Gastrocnemius medialis (tissue), 4 donors: ENCODE data around the gene TAS2R43. TPM values are rescaled to one million over a fixed set of nuclear protein-coding genes. Genes with fewer than 3 reads are reported as not detected.
"Not testable (repeated sequence)": the region's sequence is repeated elsewhere in the genome, so short reads cannot be mapped to it uniquely, and the experiment has no call there.

Experiments used
- ATAC-seq, 2 donors: fragments of 150-250 bp; one replicate each; pipeline ENCODE4 v1.9.1; 2016
- DNase-seq, 2 donors: peaks; one replicate each; pipeline ENCODE4 v3.0.0-alpha.2; 2019
- H3K27ac ChIP-seq, 4 donors: fragments of 200-600 bp; sonication (generic); 1 replicate in 1 of 4; 2 replicates in 3 of 4; pipeline ENCODE4 v1.5.1; 2016 to 2018; ENCODE audit warnings: mild to moderate bottlenecking in 2 of 4, moderate library complexity in 1 of 4
- H3K27me3 ChIP-seq, 3 donors: fragments of 200-600 bp; sonication (generic) in 2 of 3; 1 replicate in 1 of 3; 2 replicates in 2 of 3; pipeline versions ENCODE4 v1.5.1 to v1.6.0; 2016 to 2019; ENCODE audit warnings: mild to moderate bottlenecking in 1 of 3, moderate library complexity in 1 of 3
- H3K36me3 ChIP-seq, 2 donors: fragments of 200-600 bp; sonication (generic) in 1 of 2; one replicate each; pipeline ENCODE4 v1.5.1; 2017 to 2018
- H3K4me1 ChIP-seq, 2 donors: fragments of 200-600 bp; sonication (generic) in 1 of 2; one replicate each; pipeline ENCODE4 v1.5.1; 2016 to 2017; ENCODE audit warnings: mild to moderate bottlenecking in 2 of 2
- H3K4me3 ChIP-seq, 4 donors: fragments of 200-600 bp; sonication (generic) in 3 of 4; 1 replicate in 1 of 4; 2 replicates in 3 of 4; pipeline ENCODE4 v1.5.1; 2016 to 2019; ENCODE audit warnings: mild to moderate bottlenecking in 2 of 4
- H3K9me3 ChIP-seq, 3 donors: fragments of 200-600 bp; sonication (generic) in 2 of 3; 1 replicate in 1 of 3; 2 replicates in 2 of 3; pipeline ENCODE4 v1.5.1; 2016 to 2019
- CTCF ChIP-seq, 5 experiments: fragments of 450-650 bp in 3 of 5; fragments of 200-600 bp in 2 of 5; sonication (generic) in 2 of 5; IDR thresholded peaks in 4 of 5; conservative IDR thresholded peaks in 1 of 5; 1 replicate in 4 of 5; 2 replicates in 1 of 5; pipeline ENCODE4 v1.5.1; 2016 to 2019; ENCODE audit warnings: antibody characterized with exemption in 5 of 5, mild to moderate bottlenecking in 3 of 5, moderate library complexity in 3 of 5
- POLR2A ChIP-seq, 2 donors: fragments of 450-650 bp; IDR thresholded peaks; one replicate each; pipeline ENCODE4 v1.6.1; 2017; ENCODE audit warnings: antibody characterized with exemption in 2 of 2, mild to moderate bottlenecking in 2 of 2, moderate library complexity in 2 of 2
- in situ Hi-C, 4 donors: fragments of 200-750 bp; cut with MboI; loops; one replicate each; pipeline versions ENCODE4 v1.15.0 to v1.8.0; 2017; ENCODE audit warnings: low sequenced_read_pairs in 4 of 4
- intact Hi-C: fragments of 100-400 bp; cut with DNase I; formaldehyde crosslinking; loops from one replicate; pipeline ENCODE4 v1.15.1; 2023; ENCODE audit warnings: low total_unique reads
- total RNA-seq, 4 donors: library from RNA; depleted of rRNA; stranded (reverse); fragments of >200 nt; gene quantifications; one replicate each; pipeline versions ENCODE4 v1.1.0 to v1.2.3, GENCODE V29; 2016

Gene TAS2R43
- total RNA-seq, 4 donors from 2014 or later = 2.8 TPM; not detected in 3

GRCh38 chr12:11055306-11055705, 36.8 kb downstream of the TAS2R43 start:
- no peaks in the 10 kb centered on the region for H3K27me3 ChIP-seq
- no peaks in the 10 kb centered on the region for H3K4me1 ChIP-seq
- in situ Hi-C loops = no loop called here
- no peaks in the 10 kb centered on the region for H3K9me3 ChIP-seq
- H3K27ac ChIP-seq = no peak overlapping the region
- no peaks in the 10 kb centered on the region for H3K36me3 ChIP-seq
- no peak for TF ChIP-seq CTCF (IDR thresholded peaks at IDR 0.05 in 4 of 5, conservative IDR thresholded peaks at IDR 0.05 in 1 of 5)
- no peak for TF ChIP-seq POLR2A (IDR thresholded peaks at IDR 0.05)
- DNase-seq (no peak), ATAC-seq (no peak)
- no peak overlapping the region for H3K4me3 ChIP-seq
- intact Hi-C loops = no loop called here

DNA sequence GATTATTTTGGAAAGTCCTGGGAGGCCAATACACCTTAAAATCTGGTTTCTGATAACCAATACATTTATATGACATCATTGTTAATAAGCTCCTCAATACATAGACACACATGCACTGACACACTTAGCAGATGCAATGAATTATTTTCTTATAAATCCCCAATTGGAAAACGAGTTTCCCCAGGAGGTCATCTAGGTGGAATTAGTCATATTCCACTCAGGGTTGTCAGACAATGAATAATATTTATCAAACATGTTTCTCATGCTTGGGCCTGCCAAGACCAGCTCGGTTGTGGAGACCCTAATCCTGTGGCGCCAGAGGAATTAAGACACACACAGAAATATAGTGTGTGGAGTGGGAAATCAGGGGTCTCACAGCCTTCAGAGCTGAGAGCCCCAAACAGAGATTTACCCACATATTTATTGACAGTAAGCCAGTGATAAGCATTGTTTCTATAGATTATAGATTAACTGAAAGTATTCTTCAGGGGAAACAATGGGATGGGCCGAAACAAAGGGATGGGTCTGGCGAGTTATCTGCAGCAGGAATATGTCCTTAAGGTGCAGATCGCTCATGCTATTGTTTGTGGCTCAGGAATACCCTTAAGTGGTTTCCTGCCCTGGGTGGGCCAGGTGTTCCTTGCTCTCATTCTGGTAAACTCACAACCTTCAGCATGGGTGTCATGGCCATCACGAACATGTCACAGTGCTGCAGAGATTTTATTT, 42.1 kb downstream of the TAS2R43 start:
- H3K36me3 ChIP-seq, H3K9me3 ChIP-seq, DNase-seq, intact Hi-C loops, H3K4me3 ChIP-seq, ATAC-seq, H3K4me1 ChIP-seq, H3K27ac ChIP-seq, H3K27me3 ChIP-seq, in situ Hi-C loops: not testable (repeated sequence)

DNA sequence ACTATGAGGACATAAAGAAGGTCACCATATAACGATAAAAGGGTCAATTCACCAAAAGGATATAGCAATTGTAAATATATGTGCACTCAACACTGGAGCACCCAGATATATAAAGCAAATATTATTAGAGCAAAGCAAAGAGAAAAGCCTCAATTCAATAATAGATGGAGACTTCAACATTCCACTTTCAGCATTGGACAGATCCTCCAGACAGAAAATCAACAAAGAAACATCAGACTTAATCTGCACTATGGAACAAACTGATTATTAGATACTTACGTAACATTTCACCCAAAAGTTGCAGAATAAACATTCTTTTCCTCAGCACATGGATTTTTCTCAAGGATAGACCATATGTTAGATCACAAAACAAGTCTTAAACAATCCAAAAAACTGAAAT, 50.7 kb downstream of the TAS2R43 start:
- H3K4me1 ChIP-seq, H3K27me3 ChIP-seq, ATAC-seq, H3K27ac ChIP-seq, H3K4me3 ChIP-seq, H3K9me3 ChIP-seq, in situ Hi-C loops, H3K36me3 ChIP-seq, intact Hi-C loops, DNase-seq: not testable (repeated sequence)

Other genes with a start within 250 kb of the TAS2R43 start
- 1 to 10 TPM in 2 of 4 donors, not detected in 2; 1.2 to 3.5 TPM for gene PRR4, start 242.8 kb downstream of the TAS2R43 start, total RNA-seq
- gene PRH1, start 208.1 kb downstream of the TAS2R43 start, total RNA-seq = 10 to 100 TPM in 1 of 4 donors, 1 to 10 TPM in 3; 2.2 to 21.0 (median 2.9) TPM
- gene TAS2R13, start 182.8 kb downstream of the TAS2R43 start, total RNA-seq = 1 to 10 TPM in 1 of 4 donors, under 1 TPM in 1, not detected in 2; 0.26 to 3.8 TPM
- gene PRH2, start 163.1 kb downstream of the TAS2R43 start, total RNA-seq = not detected
- gene TAS2R14, start 153.1 kb downstream of the TAS2R43 start, total RNA-seq = 1 to 10 TPM in 1 of 4 donors, under 1 TPM in 2, not detected in 1; 0.27 to 3.0 (median 0.29) TPM
- 1 to 10 TPM in 1 of 4 donors, not detected in 3; 4.9 TPM for gene TAS2R50, start 105.4 kb downstream of the TAS2R43 start, total RNA-seq
- 1 to 10 TPM in 1 of 4 donors, under 1 TPM in 1, not detected in 2; 0.53 to 3.6 TPM for gene TAS2R20, start 94.0 kb downstream of the TAS2R43 start, total RNA-seq
- 1 to 10 TPM in 1 of 4 donors, not detected in 3; 2.5 TPM for gene TAS2R19, start 69.7 kb downstream of the TAS2R43 start, total RNA-seq
- gene TAS2R31, start 60.9 kb downstream of the TAS2R43 start, total RNA-seq = 1 to 10 TPM in 2 of 4 donors, not detected in 2; 3.5 to 3.6 TPM
- 1 to 10 TPM in 1 of 4 donors, not detected in 3; 1.5 TPM for gene TAS2R46, start 30.0 kb downstream of the TAS2R43 start, total RNA-seq
- 1 to 10 TPM in 1 of 4 donors, under 1 TPM in 2, not detected in 1; 0.29 to 2.1 (median 0.34) TPM for gene TAS2R30, start 42.3 kb upstream of the TAS2R43 start, total RNA-seq
- 10 to 100 TPM; 13.4 to 20.7 (median 16.2) TPM for gene SMIM10L1, start 78.9 kb upstream of the TAS2R43 start, total RNA-seq
- not detected for gene TAS2R42, start 94.6 kb upstream of the TAS2R43 start, total RNA-seq
- not detected for gene PRB3, start 177.4 kb upstream of the TAS2R43 start, total RNA-seq
- not detected for gene PRB4, start 218.1 kb upstream of the TAS2R43 start, total RNA-seq